GM23338 (cell line): ENCODE measurements around the gene RPL15.

Source experiments
- CREB1 ChIP-seq: fragments of 250-450 bp; sonication (Bioruptor Pico); IDR thresholded peaks from 2 replicates; pipeline ENCODE4 v1.5.0; 2020; ENCODE audit warnings: low read depth, mild to moderate bottlenecking, moderate library complexity
- EZH2 ChIP-seq: fragments of 200-600 bp; sonication (generic); IDR thresholded peaks from one replicate; pipeline ENCODE4 v1.8.0; 2017; ENCODE audit warnings: antibody characterized with exemption, mild to moderate bottlenecking, low read depth; ENCODE audit not compliant: unreplicated experiment
- EZH2phosphoT487 ChIP-seq: fragments of 200-600 bp; sonication (generic); IDR thresholded peaks from one replicate; pipeline ENCODE4 v1.8.1; 2018; ENCODE audit warnings: antibody characterized with exemption; ENCODE audit not compliant: unreplicated experiment
- JUNB ChIP-seq: IDR thresholded peaks from one replicate; pipeline ENCODE4 v1.6.1; 2016; ENCODE audit warnings: antibody characterized with exemption; ENCODE audit not compliant: unreplicated experiment
- POLR2AphosphoS5 ChIP-seq: IDR thresholded peaks from 2 replicates; pipeline ENCODE4 v1.6.1; 2016; ENCODE audit warnings: antibody characterized with exemption, low read depth
- STAT1 ChIP-seq: IDR thresholded peaks from one replicate; pipeline ENCODE4 v1.6.1; 2016; ENCODE audit warnings: antibody characterized with exemption; ENCODE audit not compliant: unreplicated experiment
- ZNF114 ChIP-seq: fragments of 250-450 bp; sonication (Bioruptor Pico); IDR thresholded peaks from 2 replicates; pipeline ENCODE4 v1.5.0; 2020; ENCODE audit warnings: mild to moderate bottlenecking, moderate library complexity
- TF ChIP-seq, protein P1 (sequence below), 2 experiments: fragments of 200-600 bp in 1 of 2; sonication (generic) in 1 of 2; conservative IDR thresholded peaks; 2 replicates each; pipeline versions ENCODE4 v1.5.1 to v1.6.1; 2016 to 2017; ENCODE audit warnings: antibody characterized with exemption in 2 of 2, low read depth in 2 of 2, mild to moderate bottlenecking in 2 of 2, moderate library complexity in 1 of 2
- TF ChIP-seq, protein P2 (sequence below): IDR thresholded peaks from one replicate; pipeline ENCODE4 v1.6.1; 2018; ENCODE audit warnings: antibody characterized with exemption; ENCODE audit not compliant: unreplicated experiment
- TF ChIP-seq, protein P3 (sequence below): IDR thresholded peaks from 2 replicates; pipeline ENCODE4 v1.6.1; 2016; ENCODE audit warnings: antibody characterized with exemption

DNA sequence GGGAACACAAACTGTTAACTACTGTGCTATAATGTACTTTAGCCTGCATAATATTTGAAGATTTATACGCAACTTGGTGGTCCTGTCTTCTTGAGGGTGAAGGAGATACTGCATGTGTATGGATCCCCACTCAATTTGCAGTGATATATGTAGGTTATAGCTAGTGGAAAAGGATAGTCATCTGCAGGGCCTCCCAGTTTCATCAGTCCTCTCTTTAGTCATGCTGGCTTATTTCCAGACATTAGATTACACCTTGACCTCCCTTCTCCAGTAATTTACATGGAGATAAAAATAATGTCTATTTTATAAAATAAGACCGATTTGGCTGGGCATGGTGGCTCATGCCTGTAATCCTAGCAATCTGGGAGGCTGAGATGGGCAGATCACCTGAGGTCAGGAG lies 31.8 kb downstream of the RPL15 start:
- TF ChIP-seq, protein P1, sequence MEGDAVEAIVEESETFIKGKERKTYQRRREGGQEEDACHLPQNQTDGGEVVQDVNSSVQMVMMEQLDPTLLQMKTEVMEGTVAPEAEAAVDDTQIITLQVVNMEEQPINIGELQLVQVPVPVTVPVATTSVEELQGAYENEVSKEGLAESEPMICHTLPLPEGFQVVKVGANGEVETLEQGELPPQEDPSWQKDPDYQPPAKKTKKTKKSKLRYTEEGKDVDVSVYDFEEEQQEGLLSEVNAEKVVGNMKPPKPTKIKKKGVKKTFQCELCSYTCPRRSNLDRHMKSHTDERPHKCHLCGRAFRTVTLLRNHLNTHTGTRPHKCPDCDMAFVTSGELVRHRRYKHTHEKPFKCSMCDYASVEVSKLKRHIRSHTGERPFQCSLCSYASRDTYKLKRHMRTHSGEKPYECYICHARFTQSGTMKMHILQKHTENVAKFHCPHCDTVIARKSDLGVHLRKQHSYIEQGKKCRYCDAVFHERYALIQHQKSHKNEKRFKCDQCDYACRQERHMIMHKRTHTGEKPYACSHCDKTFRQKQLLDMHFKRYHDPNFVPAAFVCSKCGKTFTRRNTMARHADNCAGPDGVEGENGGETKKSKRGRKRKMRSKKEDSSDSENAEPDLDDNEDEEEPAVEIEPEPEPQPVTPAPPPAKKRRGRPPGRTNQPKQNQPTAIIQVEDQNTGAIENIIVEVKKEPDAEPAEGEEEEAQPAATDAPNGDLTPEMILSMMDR (conservative IDR thresholded peaks at IDR 0.05; ENCODE audit: low read depth in 2 of 2), result no peak
- TF ChIP-seq, protein P2, sequence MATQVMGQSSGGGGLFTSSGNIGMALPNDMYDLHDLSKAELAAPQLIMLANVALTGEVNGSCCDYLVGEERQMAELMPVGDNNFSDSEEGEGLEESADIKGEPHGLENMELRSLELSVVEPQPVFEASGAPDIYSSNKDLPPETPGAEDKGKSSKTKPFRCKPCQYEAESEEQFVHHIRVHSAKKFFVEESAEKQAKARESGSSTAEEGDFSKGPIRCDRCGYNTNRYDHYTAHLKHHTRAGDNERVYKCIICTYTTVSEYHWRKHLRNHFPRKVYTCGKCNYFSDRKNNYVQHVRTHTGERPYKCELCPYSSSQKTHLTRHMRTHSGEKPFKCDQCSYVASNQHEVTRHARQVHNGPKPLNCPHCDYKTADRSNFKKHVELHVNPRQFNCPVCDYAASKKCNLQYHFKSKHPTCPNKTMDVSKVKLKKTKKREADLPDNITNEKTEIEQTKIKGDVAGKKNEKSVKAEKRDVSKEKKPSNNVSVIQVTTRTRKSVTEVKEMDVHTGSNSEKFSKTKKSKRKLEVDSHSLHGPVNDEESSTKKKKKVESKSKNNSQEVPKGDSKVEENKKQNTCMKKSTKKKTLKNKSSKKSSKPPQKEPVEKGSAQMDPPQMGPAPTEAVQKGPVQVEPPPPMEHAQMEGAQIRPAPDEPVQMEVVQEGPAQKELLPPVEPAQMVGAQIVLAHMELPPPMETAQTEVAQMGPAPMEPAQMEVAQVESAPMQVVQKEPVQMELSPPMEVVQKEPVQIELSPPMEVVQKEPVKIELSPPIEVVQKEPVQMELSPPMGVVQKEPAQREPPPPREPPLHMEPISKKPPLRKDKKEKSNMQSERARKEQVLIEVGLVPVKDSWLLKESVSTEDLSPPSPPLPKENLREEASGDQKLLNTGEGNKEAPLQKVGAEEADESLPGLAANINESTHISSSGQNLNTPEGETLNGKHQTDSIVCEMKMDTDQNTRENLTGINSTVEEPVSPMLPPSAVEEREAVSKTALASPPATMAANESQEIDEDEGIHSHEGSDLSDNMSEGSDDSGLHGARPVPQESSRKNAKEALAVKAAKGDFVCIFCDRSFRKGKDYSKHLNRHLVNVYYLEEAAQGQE, result no peak
- no peak for TF ChIP-seq JUNB
- no peak for TF ChIP-seq POLR2AphosphoS5
- no peak for TF ChIP-seq EZH2
- no peak for TF ChIP-seq EZH2phosphoT487
- TF ChIP-seq CREB1 (CRISPR knock-in tag), result no peak
- no peak for TF ChIP-seq ZNF114 (CRISPR knock-in tag)
- TF ChIP-seq, protein P3, sequence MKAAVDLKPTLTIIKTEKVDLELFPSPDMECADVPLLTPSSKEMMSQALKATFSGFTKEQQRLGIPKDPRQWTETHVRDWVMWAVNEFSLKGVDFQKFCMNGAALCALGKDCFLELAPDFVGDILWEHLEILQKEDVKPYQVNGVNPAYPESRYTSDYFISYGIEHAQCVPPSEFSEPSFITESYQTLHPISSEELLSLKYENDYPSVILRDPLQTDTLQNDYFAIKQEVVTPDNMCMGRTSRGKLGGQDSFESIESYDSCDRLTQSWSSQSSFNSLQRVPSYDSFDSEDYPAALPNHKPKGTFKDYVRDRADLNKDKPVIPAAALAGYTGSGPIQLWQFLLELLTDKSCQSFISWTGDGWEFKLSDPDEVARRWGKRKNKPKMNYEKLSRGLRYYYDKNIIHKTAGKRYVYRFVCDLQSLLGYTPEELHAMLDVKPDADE, result no peak
- TF ChIP-seq STAT1, result no peak
